Renal cortex interstitium (tissue), 11 donors: ENCODE results near the gene DAB1. TPM values are rescaled to one million over a fixed set of nuclear protein-coding genes. Genes with fewer than 3 reads are reported as not detected.
A peak's percentile ranks its signal among the peaks of the same experiment; 100 is the strongest.

ENCODE experiments used
- DNase-seq, 11 donors: peaks; one replicate each; pipeline ENCODE4 v3.0.0-alpha.2; 2013; ENCODE audit warnings: low read depth in 9 of 11, low spot score in 4 of 11; ENCODE audit errors: extremely low read depth in 1 of 11
- polyA plus RNA-seq, 3 donors: library from polyadenylated mRNA; unstranded; fragments of 120-200 nt; gene quantifications; one replicate each; pipeline ENCODE4 v1.2.1, GENCODE V29; 2013; ENCODE audit not compliant: insufficient read length in 3 of 3

Gene DAB1
- polyA plus RNA-seq, 3 donors, result 5.3 to 8.4 (median 6.3) TPM

- DNase-seq, result no peak
These were observed 351.3 kb downstream of the DAB1 start for GRCh38 chr1:57072401-57073110.

GRCh38 chr1:57067863-57068262, 356.0 kb downstream of the DAB1 start:
- DNase-seq, result peak in 3 of 11 donors; percentile 12 to 20 (median 14)

GRCh38 chr1:57066980-57067610, 356.8 kb downstream of the DAB1 start:
- DNase-seq, result no peak

- DNase-seq, result no peak
These were observed 358.4 kb downstream of the DAB1 start for GRCh38 chr1:57065442-57065841.

GRCh38 chr1:57064379-57065140, 359.3 kb downstream of the DAB1 start:
- DNase-seq, result peak in 6 of 11 donors; percentile 9 to 36 (median 20)

DNA sequence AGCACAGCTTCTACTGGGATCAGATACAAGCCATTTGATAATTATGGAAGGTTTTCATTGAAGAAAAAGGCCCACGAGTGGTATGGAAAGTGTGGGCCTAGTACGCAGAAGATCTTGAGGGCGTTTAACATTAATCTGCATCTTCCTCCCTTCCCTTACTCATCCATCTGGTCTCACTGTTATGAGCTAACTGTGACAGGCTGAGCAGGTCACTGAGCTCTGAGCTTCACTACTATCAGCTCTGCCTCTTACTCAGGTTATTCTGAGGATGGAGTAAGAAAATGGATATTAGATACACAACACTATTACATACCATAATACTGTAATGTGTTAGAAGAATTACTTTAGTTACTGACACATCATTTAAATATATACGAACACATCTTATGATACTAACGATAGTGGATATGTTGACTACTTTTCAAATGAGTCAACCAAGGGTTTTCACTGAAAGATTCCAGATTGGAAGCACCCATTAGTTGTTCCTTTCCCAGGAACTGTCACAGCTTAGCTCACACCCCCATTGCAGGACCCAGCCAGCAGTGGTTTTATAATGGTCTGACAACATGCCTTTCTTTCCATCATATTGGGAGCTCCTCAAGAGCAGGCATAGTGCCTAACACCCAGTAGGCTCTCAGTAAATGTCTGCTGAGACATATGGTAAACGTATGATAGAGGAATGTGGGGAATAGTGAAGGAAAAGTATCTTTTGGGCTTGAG, 360.3 kb downstream of the DAB1 start:
- no peak for DNase-seq

DNA sequence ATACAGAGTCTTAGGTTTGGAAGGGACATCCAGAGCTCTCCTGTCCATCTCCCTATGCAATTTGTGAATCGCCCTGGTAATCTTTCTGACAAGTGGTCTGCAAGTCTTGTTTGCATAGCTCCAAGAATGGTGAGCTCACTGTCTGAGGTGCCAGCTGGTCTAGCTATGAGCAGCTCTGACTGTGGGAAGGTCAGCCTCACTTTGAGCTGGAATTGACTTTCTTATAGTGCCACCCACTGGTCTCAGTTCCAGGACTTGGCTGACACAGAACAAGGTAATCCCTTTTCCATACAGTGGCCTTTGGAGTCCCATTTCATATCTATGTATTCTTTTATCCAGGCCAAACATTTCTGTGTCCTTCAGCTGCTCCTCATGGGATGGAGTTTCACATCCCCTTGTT, 362.5 kb downstream of the DAB1 start:
- no peak for DNase-seq

GRCh38 chr1:57060451-57060850, 363.4 kb downstream of the DAB1 start:
- no peak for DNase-seq

DNA sequence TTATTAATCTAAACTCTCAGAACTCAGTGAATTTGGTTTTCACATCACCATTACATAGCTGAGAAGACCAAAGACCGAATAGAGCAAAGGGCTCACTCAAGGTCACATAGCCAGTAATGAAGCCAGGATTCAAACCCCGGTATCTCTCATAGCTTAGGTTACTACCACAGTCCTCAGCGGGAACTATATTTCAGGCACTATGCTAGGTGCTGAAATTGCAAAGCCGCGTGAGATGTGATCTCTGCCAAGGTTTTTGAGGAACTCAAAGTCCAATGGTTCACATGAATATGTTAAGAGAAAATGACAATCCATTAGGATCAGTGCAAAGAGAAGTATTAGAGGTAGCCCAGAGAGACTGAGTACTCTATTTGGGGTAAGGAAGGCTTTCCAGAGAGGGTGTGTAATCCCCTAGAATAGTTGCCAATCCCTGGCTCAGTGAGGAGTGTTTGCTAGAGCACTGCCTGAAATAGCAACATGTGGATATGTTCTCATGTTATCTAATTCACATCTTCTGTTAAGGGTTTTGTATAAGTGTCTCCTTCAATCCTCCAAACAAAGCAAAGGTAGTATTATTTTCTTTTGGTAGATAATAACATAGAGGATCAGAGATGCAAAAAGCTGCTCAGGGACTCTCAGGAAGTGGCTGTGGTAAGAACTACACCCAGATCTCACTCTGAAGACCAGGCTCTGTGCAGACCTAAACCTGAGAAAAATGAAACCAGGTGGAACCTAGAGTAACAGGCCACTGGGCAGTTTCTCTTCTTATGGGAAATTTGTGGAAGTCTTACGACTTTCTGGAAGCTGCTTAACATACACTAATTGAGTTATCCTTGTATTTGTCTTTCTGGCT, 365.0 kb downstream of the DAB1 start:
- no peak for DNase-seq

DNA sequence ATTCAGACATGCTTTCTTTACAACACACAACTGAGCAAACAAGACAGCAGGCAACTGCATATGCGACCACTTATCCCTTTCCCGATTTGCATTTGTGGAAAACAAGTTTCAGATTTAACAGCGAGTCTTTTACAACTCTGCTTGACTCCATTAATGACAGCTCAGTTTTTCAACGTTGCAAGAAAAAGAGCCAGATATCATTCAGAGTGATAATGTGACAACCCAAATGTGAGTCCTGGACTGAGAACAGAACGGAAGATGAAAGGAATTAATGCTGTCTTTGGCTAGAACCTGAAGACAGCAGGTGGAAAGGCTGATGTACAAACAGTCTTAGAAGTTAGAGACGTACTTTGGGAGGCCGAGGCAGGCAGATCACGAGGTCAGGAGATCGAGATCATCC, 375.0 kb downstream of the DAB1 start:
- no peak for DNase-seq

GRCh38 chr1:57046462-57046861, 377.4 kb downstream of the DAB1 start:
- DNase-seq, result no peak

GRCh38 chr1:57041901-57042300, 382.0 kb downstream of the DAB1 start:
- no peak for DNase-seq

DNA sequence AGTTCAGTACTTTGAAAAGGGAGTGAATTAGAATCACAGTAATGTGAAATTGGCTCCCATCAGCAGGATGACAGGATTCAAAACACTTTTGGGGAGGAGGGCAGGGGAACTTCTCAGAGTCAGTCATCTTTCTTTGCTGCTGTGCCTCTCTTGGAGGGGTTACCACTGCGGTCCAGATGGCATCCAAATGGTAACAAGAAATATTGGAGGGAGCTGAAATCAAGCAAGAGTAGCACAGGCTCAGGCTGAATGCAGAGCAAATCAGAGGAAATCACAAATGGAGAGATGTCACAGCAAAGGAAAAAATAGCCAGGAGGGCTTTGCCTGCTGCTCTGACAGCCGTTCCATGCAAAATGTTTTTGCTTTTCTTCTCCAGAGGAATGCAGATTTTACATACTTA, 383.0 kb downstream of the DAB1 start:
- no peak for DNase-seq

GRCh38 chr1:57036641-57037579, 386.9 kb downstream of the DAB1 start:
- DNase-seq, result no peak

- DNase-seq, result no peak
These were observed 389.1 kb downstream of the DAB1 start for GRCh38 chr1:57034713-57035112.

DNA sequence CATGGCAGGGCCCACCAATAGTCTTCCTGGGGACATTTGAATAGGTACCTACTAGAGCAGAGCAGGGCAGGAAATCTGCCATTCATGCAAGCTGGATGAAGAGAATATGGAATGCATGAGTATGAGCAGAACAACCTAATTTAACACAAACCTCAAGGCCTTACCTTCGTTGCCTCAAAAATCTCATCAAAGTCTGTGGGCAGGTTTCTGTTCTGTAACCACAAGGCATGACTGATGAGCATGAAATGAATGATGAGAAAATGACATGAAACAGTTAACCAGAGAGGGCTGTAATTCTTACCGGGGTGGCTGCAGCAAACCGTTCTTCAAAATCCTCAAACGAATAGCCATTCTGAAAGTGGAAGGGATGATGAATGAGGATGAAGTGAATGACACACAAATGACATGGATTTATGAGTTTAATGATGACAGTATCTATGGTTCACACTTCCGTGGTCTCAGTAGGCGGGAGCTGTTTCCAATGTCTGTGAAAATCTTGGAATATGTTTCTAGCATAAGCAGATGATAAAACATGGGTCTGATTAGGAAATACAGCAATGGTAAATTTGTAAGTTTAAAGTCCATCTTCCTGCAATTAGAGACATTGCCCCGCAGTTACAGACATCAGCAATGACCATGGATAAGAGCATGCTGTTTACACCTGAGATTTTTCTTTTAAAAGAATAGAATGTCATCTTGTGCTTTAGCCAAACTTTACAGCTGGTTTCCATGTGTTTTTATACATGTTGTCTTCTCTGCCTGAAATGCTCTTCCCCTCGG, 390.4 kb downstream of the DAB1 start:
- no peak for DNase-seq
